ENCODE data around the gene CCNO.
A peak's percentile ranks its signal among the peaks of the same experiment; 100 is the strongest.

The CCNO gene

GRCh38 chr5:55227664-55228430 is 5.6 kb downstream of the CCNO start:
- H3K79me2 ChIP-seq = no peaks in the 10 kb centered on the region
- H3K36me3 ChIP-seq (ENCODE audit: control insufficient read depth, insufficient read depth, low read length) = no peaks in the 10 kb centered on the region
- no peaks in the 10 kb centered on the region for H3K9me3 ChIP-seq (ENCODE audit: control insufficient read depth, low read length)
- peak overlapping the region; percentile 86 for H2AFZ ChIP-seq
- no peak for TF ChIP-seq CTCF (IDR thresholded peaks at IDR 0.05)
- H3K9ac ChIP-seq = no peak overlapping the region
- H3K4me3 ChIP-seq (ENCODE audit: low read depth, low read length) = peak overlapping the region; percentile 60
- H3K27me3 ChIP-seq (ENCODE audit: control insufficient read depth, insufficient read depth, low read length) = no peaks in the 10 kb centered on the region
- peak overlapping the region; percentile 68 for H3K4me2 ChIP-seq (ENCODE audit: low read length)
- peak overlapping the region; percentile 61 for H3K27ac ChIP-seq
- H3K4me1 ChIP-seq = peaks cover 2% of the 10 kb centered on the region

- no peaks in the 10 kb centered on the region for H3K27me3 ChIP-seq (ENCODE audit: control insufficient read depth, insufficient read depth, low read length)
- H3K9ac ChIP-seq = no peak within 1 kb of the TSS
- H3K4me3 ChIP-seq (ENCODE audit: low read depth, low read length) = peak within 1 kb of the TSS; percentile 60
- H3K4me2 ChIP-seq (ENCODE audit: low read length) = peak within 1 kb of the TSS; percentile 68
- TF ChIP-seq CTCF (IDR thresholded peaks at IDR 0.05) = peak; percentile 24
- no peaks in the 10 kb centered on the region for H3K9me3 ChIP-seq (ENCODE audit: control insufficient read depth, low read length)
- peak within 1 kb of the TSS; percentile 61 for H3K27ac ChIP-seq
- peak within 1 kb of the TSS; percentile 86 for H2AFZ ChIP-seq
- peaks cover 2% of the 10 kb centered on the region for H3K4me1 ChIP-seq
- no peaks in the 10 kb centered on the region for H3K79me2 ChIP-seq
- no peaks in the 10 kb centered on the region for H3K36me3 ChIP-seq (ENCODE audit: control insufficient read depth, insufficient read depth, low read length)
Observed at GRCh38 chr5:55226934-55227663, 6.3 kb downstream of the CCNO start, which contains the start of gene MCIDAS. Gene MCIDAS (minus strand): TSS chr5:55227315. CDS start chr5:55227138, 177 bp downstream.

GRCh38 chr5:55226027-55226933 is 7.1 kb downstream of the CCNO start:
- H3K27me3 ChIP-seq (ENCODE audit: control insufficient read depth, insufficient read depth, low read length) = no peaks in the 10 kb centered on the region
- no peaks in the 10 kb centered on the region for H3K4me1 ChIP-seq
- no peaks in the 10 kb centered on the region for H3K9me3 ChIP-seq (ENCODE audit: control insufficient read depth, low read length)
- H3K4me3 ChIP-seq (ENCODE audit: low read depth, low read length) = peak overlapping the region; percentile 60
- peak overlapping the region; percentile 61 for H3K27ac ChIP-seq
- H2AFZ ChIP-seq = peak overlapping the region; percentile 86
- H3K36me3 ChIP-seq (ENCODE audit: control insufficient read depth, insufficient read depth, low read length) = no peaks in the 10 kb centered on the region
- no peaks in the 10 kb centered on the region for H3K79me2 ChIP-seq
- H3K9ac ChIP-seq = no peak overlapping the region
- peak; percentile 83 for TF ChIP-seq CTCF (IDR thresholded peaks at IDR 0.05)
- peak overlapping the region; percentile 68 for H3K4me2 ChIP-seq (ENCODE audit: low read length)

- Histone ChIP-seq H3K4me1 (peaks cover 3% of the 10 kb centered on the region), H2AFZ (no peak overlapping the region), H3K27ac (no peak overlapping the region), H3K4me2 (ENCODE audit: low read length) (no peak overlapping the region), H3K79me2 (no peaks in the 10 kb centered on the region), H3K4me3 (ENCODE audit: low read depth, low read length) (no peak overlapping the region), H3K9ac (no peak overlapping the region), H3K9me3 (ENCODE audit: control insufficient read depth, low read length) (no peaks in the 10 kb centered on the region), H3K27me3 (ENCODE audit: control insufficient read depth, insufficient read depth, low read length) (no peaks in the 10 kb centered on the region), H3K36me3 (ENCODE audit: control insufficient read depth, insufficient read depth, low read length) (no peaks in the 10 kb centered on the region)
- TF ChIP-seq CTCF (IDR thresholded peaks at IDR 0.05) = no peak
Observed at GRCh38 chr5:55225346-55225745, 8.1 kb downstream of the CCNO start.

Data from parathyroid adenoma (tissue), 2 donors.